GM18867 (cell line): ENCODE measurements around the gene MMP24OS.
"Not testable (repeated sequence)": the region's sequence is repeated elsewhere in the genome, so short reads cannot be mapped to it uniquely, and the experiment has no call there.

ENCODE experiments used
- ATAC-seq: cut with Tn5 transposase; IDR thresholded peaks from one replicate; pipeline ENCODE4 v1.9.1; 2021; ENCODE audit warnings: mild to moderate bottlenecking, moderate library complexity; ENCODE audit not compliant: unreplicated experiment

Gene MMP24OS

GRCh38 chr20:35252598-35252997, 25.3 kb downstream of the MMP24OS start:
- not testable (repeated sequence) for ATAC-seq

GRCh38 chr20:35252037-35252461, 25.9 kb downstream of the MMP24OS start:
- ATAC-seq = peak; percentile 78

- ATAC-seq = peak; percentile 18
These were observed 26.3 kb downstream of the MMP24OS start for GRCh38 chr20:35251613-35251940.

- no peak for ATAC-seq
These were observed 29.1 kb downstream of the MMP24OS start for GRCh38 chr20:35248641-35249475.

GRCh38 chr20:35246723-35247122, 31.2 kb downstream of the MMP24OS start:
- ATAC-seq = no peak

GRCh38 chr20:35243986-35244385, 33.9 kb downstream of the MMP24OS start:
- ATAC-seq = no peak

GRCh38 chr20:35243317-35243716, 34.6 kb downstream of the MMP24OS start:
- no peak for ATAC-seq

- ATAC-seq = no peak
These were observed 37.1 kb downstream of the MMP24OS start for GRCh38 chr20:35240811-35241293.

GRCh38 chr20:35240083-35240810, 37.7 kb downstream of the MMP24OS start:
- ATAC-seq = no peak

GRCh38 chr20:35238735-35239134, 39.2 kb downstream of the MMP24OS start:
- ATAC-seq = no peak

- no peak for ATAC-seq
These were observed 39.8 kb downstream of the MMP24OS start for GRCh38 chr20:35238170-35238569.

- ATAC-seq = no peak
These were observed 40.4 kb downstream of the MMP24OS start for GRCh38 chr20:35237486-35237885.

- no peak for ATAC-seq
These were observed 42.0 kb downstream of the MMP24OS start for GRCh38 chr20:35235881-35236280.

- no peak for ATAC-seq
These were observed 45.3 kb downstream of the MMP24OS start for GRCh38 chr20:35232575-35232974.

GRCh38 chr20:35226884-35227681, 50.8 kb downstream of the MMP24OS start:
- ATAC-seq = no peak
